Astrocyte of the spinal cord (primary cell): ENCODE measurements around the gene AMZ1.

Experiments used
- DNase-seq: peaks from one replicate; pipeline ENCODE4 v3.0.0; 2011; ENCODE audit warnings: low read depth, low spot score
- H3K4me3 ChIP-seq: 2 replicates; pipeline ENCODE4 v1.5.1; 2011; ENCODE audit warnings: low read depth, mild to moderate bottlenecking, low read length, moderate library complexity
- CTCF ChIP-seq: IDR thresholded peaks from 2 replicates; pipeline ENCODE4 v1.5.1; 2012; ENCODE audit warnings: low read depth, mild to moderate bottlenecking, low read length, inconsistent platforms
- in situ Hi-C: cut with HindIII; loops from 2 replicates; pipeline ENCODE4 v1.10.0; 2017; ENCODE audit warnings: low sequenced_read_pairs

Gene AMZ1

GRCh38 chr7:2646680-2647571 lies 41.1 kb upstream of the AMZ1 start:
- TF ChIP-seq CTCF: no peak
- DNase-seq: no peak
- in situ Hi-C loops: no loop called here

GRCh38 chr7:2647594-2648172 lies 40.3 kb upstream of the AMZ1 start:
- no peak for TF ChIP-seq CTCF
- no peak for DNase-seq
- no peak overlapping the region for H3K4me3 ChIP-seq
- in situ Hi-C loops: no loop called here

More at GRCh38 chr7:2646680-2647571, 41.1 kb upstream of the AMZ1 start:
- no peak overlapping the region for H3K4me3 ChIP-seq

- DNase-seq: no peak
- TF ChIP-seq CTCF: no peak
- H3K4me3 ChIP-seq: no peak overlapping the region
- in situ Hi-C loops: no loop called here
Observed at GRCh38 chr7:2649139-2649838, 38.7 kb upstream of the AMZ1 start.

- in situ Hi-C loops: no loop called here
- H3K4me3 ChIP-seq: no peak overlapping the region
- no peak for DNase-seq
- no peak for TF ChIP-seq CTCF
Observed at GRCh38 chr7:2649991-2650390, 38.0 kb upstream of the AMZ1 start.

- no peak overlapping the region for H3K4me3 ChIP-seq
- DNase-seq: no peak
- no peak for TF ChIP-seq CTCF
- in situ Hi-C loops: no loop called here
Observed at GRCh38 chr7:2650451-2650850, 37.6 kb upstream of the AMZ1 start.

GRCh38 chr7:2651336-2651735 lies 36.7 kb upstream of the AMZ1 start:
- TF ChIP-seq CTCF: no peak
- DNase-seq: no peak
- H3K4me3 ChIP-seq: no peak overlapping the region
- in situ Hi-C loops: no loop called here
